ENCODE measurements around the gene CDH22. TPM values are rescaled to one million over a fixed set of nuclear protein-coding genes. Genes with fewer than 3 reads are reported as not detected.

CDH22 gene
- total RNA-seq, 1 donor from 2014 or later = 0.18 TPM

DNA sequence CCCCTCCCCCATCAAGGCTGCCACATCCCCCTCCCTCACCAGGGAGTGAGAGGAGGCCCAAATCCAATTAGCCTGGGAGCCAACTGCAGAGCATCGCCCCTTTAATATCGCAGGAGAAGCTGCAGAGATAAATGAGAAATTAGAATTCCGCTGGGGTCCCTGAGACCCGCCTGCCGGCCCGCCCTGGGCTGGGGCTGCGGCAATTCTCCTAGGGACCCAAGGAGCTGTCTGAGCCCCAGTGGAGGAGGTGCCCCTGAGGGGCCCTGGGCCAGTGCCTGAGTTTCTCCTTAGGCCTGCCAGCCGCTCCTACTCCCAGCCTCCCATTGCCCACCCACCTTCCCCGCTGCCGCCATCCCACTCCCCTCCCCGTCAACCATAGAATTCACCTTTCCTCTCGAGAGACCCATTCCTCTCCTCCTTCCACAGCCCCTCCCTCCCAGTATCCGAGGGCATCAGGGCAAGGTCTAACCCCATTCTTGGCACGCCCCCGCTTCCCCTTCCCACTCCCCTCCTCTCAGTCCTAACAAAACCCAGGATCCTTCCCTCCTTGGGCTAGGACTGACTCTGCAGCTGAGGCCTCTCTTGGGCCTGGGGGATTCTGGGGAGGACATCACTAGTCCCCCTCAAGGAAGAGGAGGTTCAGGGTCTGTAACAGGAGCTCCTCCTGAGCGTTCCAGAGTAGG is 20.0 kb upstream of the CDH22 start:
- H3K9me3 Mint-ChIP-seq = no peaks in the 10 kb centered on the region
- H3K36me3 Mint-ChIP-seq = no peaks in the 10 kb centered on the region
- DNase-seq (ENCODE audit: low spot score in 2 of 2, unreplicated experiment in 2 of 2) = no peak
- no peak overlapping the region for H3K27ac Mint-ChIP-seq
- H3K4me3 Mint-ChIP-seq = no peak overlapping the region
- TF ChIP-seq, protein P1, sequence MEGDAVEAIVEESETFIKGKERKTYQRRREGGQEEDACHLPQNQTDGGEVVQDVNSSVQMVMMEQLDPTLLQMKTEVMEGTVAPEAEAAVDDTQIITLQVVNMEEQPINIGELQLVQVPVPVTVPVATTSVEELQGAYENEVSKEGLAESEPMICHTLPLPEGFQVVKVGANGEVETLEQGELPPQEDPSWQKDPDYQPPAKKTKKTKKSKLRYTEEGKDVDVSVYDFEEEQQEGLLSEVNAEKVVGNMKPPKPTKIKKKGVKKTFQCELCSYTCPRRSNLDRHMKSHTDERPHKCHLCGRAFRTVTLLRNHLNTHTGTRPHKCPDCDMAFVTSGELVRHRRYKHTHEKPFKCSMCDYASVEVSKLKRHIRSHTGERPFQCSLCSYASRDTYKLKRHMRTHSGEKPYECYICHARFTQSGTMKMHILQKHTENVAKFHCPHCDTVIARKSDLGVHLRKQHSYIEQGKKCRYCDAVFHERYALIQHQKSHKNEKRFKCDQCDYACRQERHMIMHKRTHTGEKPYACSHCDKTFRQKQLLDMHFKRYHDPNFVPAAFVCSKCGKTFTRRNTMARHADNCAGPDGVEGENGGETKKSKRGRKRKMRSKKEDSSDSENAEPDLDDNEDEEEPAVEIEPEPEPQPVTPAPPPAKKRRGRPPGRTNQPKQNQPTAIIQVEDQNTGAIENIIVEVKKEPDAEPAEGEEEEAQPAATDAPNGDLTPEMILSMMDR (IDR thresholded peaks at IDR 0.05; ENCODE audit: unreplicated experiment) = no peak
- peaks cover 6% of the 10 kb centered on the region for H3K4me1 Mint-ChIP-seq
- H3K27me3 Mint-ChIP-seq (ENCODE audit: low read depth) = peaks cover 34% of the 10 kb centered on the region

GRCh38 chr20:46327557-46327956 is 19.3 kb upstream of the CDH22 start:
- no peak for DNase-seq (ENCODE audit: low spot score in 2 of 2, unreplicated experiment in 2 of 2)
- peaks cover 42% of the 10 kb centered on the region for H3K27me3 Mint-ChIP-seq (ENCODE audit: low read depth)
- H3K4me3 Mint-ChIP-seq = no peak overlapping the region
- H3K36me3 Mint-ChIP-seq = no peaks in the 10 kb centered on the region
- H3K9me3 Mint-ChIP-seq = no peaks in the 10 kb centered on the region
- H3K4me1 Mint-ChIP-seq = peaks cover 6% of the 10 kb centered on the region
- TF ChIP-seq, protein P1 (IDR thresholded peaks at IDR 0.05; ENCODE audit: unreplicated experiment) = no peak
- H3K27ac Mint-ChIP-seq = no peak overlapping the region

DNA sequence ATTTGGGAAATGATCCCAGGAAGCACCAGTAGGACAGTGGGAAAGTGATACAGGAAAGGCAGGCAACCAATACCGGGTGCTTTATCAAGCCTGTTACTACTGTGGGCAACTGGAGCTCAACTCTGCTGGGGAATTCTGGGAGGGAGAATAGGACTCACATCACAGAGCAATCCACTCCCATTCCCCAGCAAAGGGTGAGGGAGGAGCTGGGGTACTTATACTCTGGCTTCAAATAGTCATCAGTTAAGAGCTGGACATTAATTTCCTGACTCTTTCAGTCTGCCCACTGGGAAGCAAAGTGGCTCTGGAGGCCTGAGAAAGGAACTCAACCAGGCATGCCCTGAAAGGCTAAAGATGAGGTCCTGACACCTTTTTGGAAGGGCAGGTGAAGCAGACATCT is 17.5 kb upstream of the CDH22 start:
- Mint-ChIP-seq H3K27me3 (ENCODE audit: low read depth) (peaks cover 60% of the 10 kb centered on the region), H3K9me3 (no peaks in the 10 kb centered on the region), H3K27ac (no peak overlapping the region), H3K36me3 (no peaks in the 10 kb centered on the region), H3K4me1 (peaks cover 4% of the 10 kb centered on the region), H3K4me3 (no peak overlapping the region)
- TF ChIP-seq, protein P1 (IDR thresholded peaks at IDR 0.05; ENCODE audit: unreplicated experiment) = no peak
- no peak for DNase-seq (ENCODE audit: low spot score in 2 of 2, unreplicated experiment in 2 of 2)

DNA sequence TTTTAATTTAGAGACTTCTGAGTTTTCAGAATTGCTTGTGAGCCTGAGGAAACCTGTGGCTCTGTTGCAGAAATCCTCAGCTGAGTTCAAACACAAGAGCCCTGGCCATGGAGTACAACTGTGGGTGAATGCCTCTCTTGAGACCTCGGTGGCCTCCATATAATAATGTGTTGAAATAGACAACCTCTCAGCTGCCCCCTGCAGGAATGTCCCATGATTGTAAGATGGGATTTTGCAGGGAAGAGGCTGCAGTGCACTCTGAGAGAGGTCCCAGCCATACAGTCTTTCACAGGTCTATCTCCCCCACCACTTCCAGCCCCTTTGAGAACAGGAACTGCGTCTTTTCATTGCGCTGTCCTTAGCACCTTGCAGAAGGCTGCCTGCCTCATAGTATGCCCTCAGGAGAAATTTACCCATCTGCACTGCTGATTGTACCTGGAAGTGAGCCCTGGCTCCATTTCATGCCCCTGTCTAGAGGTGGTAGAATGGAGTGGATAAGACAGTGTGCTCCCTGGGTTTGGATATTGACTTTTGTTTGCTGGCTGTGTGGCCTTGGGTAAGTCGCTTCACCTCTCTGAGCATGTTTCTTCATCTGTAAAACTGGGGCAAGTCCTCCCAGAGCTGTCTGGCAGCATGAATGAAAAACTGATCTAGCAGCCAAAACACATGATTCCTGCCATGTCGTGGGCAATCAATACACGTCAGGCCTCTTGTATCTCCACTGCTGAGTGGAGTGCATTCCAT is 16.8 kb upstream of the CDH22 start:
- Mint-ChIP-seq H3K27ac (no peak overlapping the region), H3K27me3 (ENCODE audit: low read depth) (peaks cover 64% of the 10 kb centered on the region), H3K9me3 (no peaks in the 10 kb centered on the region), H3K36me3 (no peaks in the 10 kb centered on the region), H3K4me1 (peaks cover 4% of the 10 kb centered on the region), H3K4me3 (no peak overlapping the region)
- TF ChIP-seq, protein P1 (IDR thresholded peaks at IDR 0.05; ENCODE audit: unreplicated experiment) = peak; percentile 20
- no peak for DNase-seq (ENCODE audit: low spot score in 2 of 2, unreplicated experiment in 2 of 2)

- no peak overlapping the region for H3K27ac Mint-ChIP-seq
- TF ChIP-seq, protein P1 (IDR thresholded peaks at IDR 0.05; ENCODE audit: unreplicated experiment) = no peak
- DNase-seq (ENCODE audit: low spot score in 2 of 2, unreplicated experiment in 2 of 2) = no peak
- no peaks in the 10 kb centered on the region for H3K9me3 Mint-ChIP-seq
- H3K27me3 Mint-ChIP-seq (ENCODE audit: low read depth) = peaks cover 67% of the 10 kb centered on the region
- peaks cover under 1% of the 10 kb centered on the region for H3K4me1 Mint-ChIP-seq
- H3K4me3 Mint-ChIP-seq = no peak overlapping the region
- H3K36me3 Mint-ChIP-seq = no peaks in the 10 kb centered on the region
These were observed 16.1 kb upstream of the CDH22 start for GRCh38 chr20:46324379-46324778.

Data from mesothelial cell of epicardium (in vitro differentiated cells).